ENCODE results near the gene TMEM170B.

GRCh38 chr6:11613336-11613735, 75.8 kb downstream of the TMEM170B start:
- TF ChIP-seq POLR2A (IDR thresholded peaks at IDR 0.05) (no peak), CTCF (IDR thresholded peaks at IDR 0.05) (no peak), POLR2AphosphoS5 (IDR thresholded peaks at IDR 0.05; ENCODE audit: insufficient read depth in 1 of 2, low read depth in 1 of 2) (no peak)

Measured in vagina (tissue), 2 donors.